K562 (cell line): Measurements from ENCODE around the gene SPPL3. TPM values are rescaled to one million over a fixed set of nuclear protein-coding genes. Genes with fewer than 3 reads are reported as not detected.

ENCODE experiments used
- CLOCK ChIP-seq: fragments of 250-450 bp; sonication (Bioruptor Pico); IDR thresholded peaks from 2 replicates; pipeline ENCODE4 v1.4.0; 2020; ENCODE audit warnings: mild to moderate bottlenecking, moderate library complexity, borderline replicate concordance
- ERF ChIP-seq: fragments of 450-650 bp; formaldehyde crosslinking; IDR thresholded peaks from 2 replicates; pipeline ENCODE4 v1.4.0; 2020; ENCODE audit warnings: mild to moderate bottlenecking, mixed read lengths
- GABPA ChIP-seq: fragments of 200-800 bp; sonication (Bioruptor generic); conservative IDR thresholded peaks from 2 replicates; pipeline ENCODE4 v1.6.1; 2016; ENCODE audit warnings: low read depth, missing genetic modification characterization, missing compliant biosample characterization
- MCM5 ChIP-seq: fragments of 450-650 bp; IDR thresholded peaks from 2 replicates; pipeline ENCODE4 v1.6.1; 2016; ENCODE audit warnings: low read depth
- NFXL1 ChIP-seq: fragments of 450-650 bp; formaldehyde crosslinking; IDR thresholded peaks from 2 replicates; pipeline ENCODE4 v1.4.0; 2021; ENCODE audit warnings: mild to moderate bottlenecking
- PHF8 ChIP-seq: fragments of 200-600 bp; sonication (generic); IDR thresholded peaks from 2 replicates; pipeline ENCODE4 v1.6.1; 2012; ENCODE audit warnings: mixed run types, mild to moderate bottlenecking, inconsistent platforms, low read length, moderate library complexity, borderline replicate concordance
- PTTG1 ChIP-seq: fragments of 450-650 bp; IDR thresholded peaks from 2 replicates; pipeline ENCODE4 v1.6.1; 2016; ENCODE audit warnings: low read depth, mild to moderate bottlenecking, missing genetic modification characterization, missing compliant biosample characterization
- ZBTB5 ChIP-seq: fragments of 450-650 bp; IDR thresholded peaks from 2 replicates; pipeline ENCODE4 v1.6.1; 2017; ENCODE audit warnings: antibody characterized with exemption
- ZNF518B ChIP-seq: fragments of 250-450 bp; sonication (Bioruptor Pico); IDR thresholded peaks from 2 replicates; pipeline ENCODE4 v1.5.0; 2021; ENCODE audit warnings: mild to moderate bottlenecking, moderate library complexity
- ZNF592 ChIP-seq: fragments of 450-650 bp; IDR thresholded peaks from 2 replicates; pipeline ENCODE4 v1.6.1; 2017; ENCODE audit warnings: antibody characterized with exemption, mild to moderate bottlenecking
- ZNF75A ChIP-seq: fragments of 450-650 bp; formaldehyde crosslinking; IDR thresholded peaks from 2 replicates; pipeline ENCODE4 v1.4.0; 2020; ENCODE audit warnings: mild to moderate bottlenecking
- polyA plus RNA-seq, 8 experiments: library from polyadenylated mRNA; depleted of rRNA in 4 of 8; stranded (reverse) in 5 of 8; unstranded in 3 of 8; fragments of >200 nt; fragmentation: Nextera tagmentation in 2 of 8; fragmentation: Illumina TruSeq in 1 of 8; extraction: Ambion mirVana in 2 of 8; extraction: Trizol in 1 of 8; gene quantifications; 2 replicates each; pipeline versions ENCODE4 v1.2.1 to v1.2.3, GENCODE V29; 2011 to 2014; ENCODE audit warnings: inconsistent platforms in 1 of 8, missing spikeins in 1 of 8
- total RNA-seq, 7 experiments: library from RNA; depleted of rRNA in 6 of 7; stranded (reverse); fragments of >200 nt in 6 of 7; fragmentation: Illumina TruSeq in 2 of 7; extraction: Trizol in 2 of 7; gene quantifications; 2 replicates each; pipeline versions ENCODE4 v1.2.1 to v1.2.3, GENCODE V29; 2011 to 2021; ENCODE audit warnings: low replicate concordance in 1 of 7
- TF ChIP-seq, protein P1 (sequence below): sonication (generic); formaldehyde crosslinking; IDR thresholded peaks from 2 replicates; pipeline ENCODE4 v1.9.0; 2022; ENCODE audit warnings: mild to moderate bottlenecking, missing genetic modification reagents

SPPL3 gene
- total and polyA plus RNA-seq, 9 of the 15 experiments (the other 6 are each of a cell fraction or from before 2014, with no cell fraction given): 2.9 to 32.1 (median 7.1) TPM

DNA sequence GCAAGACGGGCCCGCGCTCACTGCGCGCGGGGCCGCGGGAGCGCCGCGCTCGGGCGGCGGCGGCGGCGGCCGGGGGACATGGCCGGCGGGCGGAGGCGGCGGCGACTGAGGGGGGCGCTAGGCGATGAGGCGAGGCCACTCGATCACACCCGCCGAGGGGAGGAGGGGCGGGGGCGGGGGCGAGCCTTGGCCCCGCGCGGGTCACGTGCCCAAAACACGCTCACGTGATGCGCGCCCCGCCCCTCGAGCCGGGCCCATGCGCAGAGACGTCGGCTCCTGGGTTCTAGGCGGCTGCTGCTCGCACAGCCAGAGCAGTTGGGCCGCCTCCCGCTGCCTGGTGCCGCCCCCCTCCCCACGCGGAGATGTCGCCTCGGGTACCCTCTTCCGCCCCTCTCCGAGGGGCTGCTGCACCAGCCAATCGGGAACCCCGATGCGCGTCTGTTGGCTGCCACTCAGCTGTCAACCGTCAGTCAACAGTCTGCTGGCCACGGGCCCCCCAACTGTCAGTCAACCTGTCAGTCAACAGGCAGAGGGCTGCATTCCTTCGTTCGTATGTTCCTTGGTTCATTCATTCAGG is at the start of gene SPPL3 (continued):
- TF ChIP-seq ZNF518B (CRISPR knock-in tag): no peak
- no peak for TF ChIP-seq PTTG1 (tag)
- no peak for TF ChIP-seq MCM5
- TF ChIP-seq, protein P1, sequence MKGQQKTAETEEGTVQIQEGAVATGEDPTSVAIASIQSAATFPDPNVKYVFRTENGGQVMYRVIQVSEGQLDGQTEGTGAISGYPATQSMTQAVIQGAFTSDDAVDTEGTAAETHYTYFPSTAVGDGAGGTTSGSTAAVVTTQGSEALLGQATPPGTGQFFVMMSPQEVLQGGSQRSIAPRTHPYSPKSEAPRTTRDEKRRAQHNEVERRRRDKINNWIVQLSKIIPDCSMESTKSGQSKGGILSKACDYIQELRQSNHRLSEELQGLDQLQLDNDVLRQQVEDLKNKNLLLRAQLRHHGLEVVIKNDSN (CRISPR knock-in tag): peak; percentile 98
- TF ChIP-seq ZNF592: no peak
- no peak for TF ChIP-seq GABPA (tag)
- TF ChIP-seq ERF (CRISPR knock-in tag): peak; percentile 23; the same call in 1 of the 2 replicates
- no peak for TF ChIP-seq ZBTB5
- TF ChIP-seq PHF8: peak; percentile 76; the same call in 1 of the 2 replicates
- TF ChIP-seq CLOCK: no peak
- no peak for TF ChIP-seq ZNF75A (CRISPR knock-in tag)
- no peak for TF ChIP-seq NFXL1 (CRISPR knock-in tag)
